OCI-LY1 (cell line): ENCODE data around the gene NTPCR.

ENCODE experiments used
- H2AFZ ChIP-seq: fragments of 200-600 bp; sonication (generic), shearing (Covaris generic); 2 replicates; pipeline ENCODE4 v1.6.0; 2014; ENCODE audit warnings: antibody characterized with exemption, mild to moderate bottlenecking, low read length
- H3F3A ChIP-seq: fragments of 200-600 bp; sonication (generic), shearing (Covaris generic); 2 replicates; pipeline ENCODE4 v1.6.0; 2014; ENCODE audit warnings: mild to moderate bottlenecking, antibody characterized with exemption, low read length, moderate library complexity; ENCODE audit not compliant: insufficient read depth
- H3K27ac ChIP-seq: fragments of 200-600 bp; sonication (generic); 2 replicates; pipeline ENCODE4 v1.5.1; 2014; ENCODE audit warnings: low read length, mixed run types, mild to moderate bottlenecking, low read depth; ENCODE audit not compliant: poor library complexity, severe bottlenecking
- H3K27me3 ChIP-seq: fragments of 200-600 bp; sonication (generic); 2 replicates; pipeline ENCODE4 v1.6.0; 2014; ENCODE audit warnings: antibody characterized with exemption, mild to moderate bottlenecking, low read length, moderate library complexity; ENCODE audit not compliant: insufficient read depth
- H3K36me3 ChIP-seq: fragments of 200-600 bp; sonication (generic); 2 replicates; pipeline ENCODE4 v1.6.1; 2014; ENCODE audit warnings: mild to moderate bottlenecking, antibody characterized with exemption, low read length, moderate library complexity, mixed read lengths; ENCODE audit not compliant: insufficient read depth
- H3K4me1 ChIP-seq: fragments of 200-600 bp; sonication (generic); 2 replicates; pipeline ENCODE4 v1.5.1; 2014; ENCODE audit warnings: mild to moderate bottlenecking, low read length, moderate library complexity; ENCODE audit not compliant: insufficient read depth, severe bottlenecking
- H3K4me2 ChIP-seq: fragments of 200-600 bp; sonication (generic), shearing (Covaris generic); 2 replicates; pipeline ENCODE4 v1.6.1; 2014; ENCODE audit warnings: low read length
- H3K4me3 ChIP-seq: fragments of 200-600 bp; sonication (generic); 2 replicates; pipeline ENCODE4 v1.5.1; 2014; ENCODE audit warnings: low read length, low read depth, mild to moderate bottlenecking, mixed read lengths; ENCODE audit not compliant: poor library complexity, severe bottlenecking
- H3K79me2 ChIP-seq: fragments of 200-600 bp; shearing (Covaris generic); 2 replicates; pipeline ENCODE4 v1.6.1; 2016; ENCODE audit warnings: mixed run types, low read length, mixed read lengths; ENCODE audit not compliant: insufficient read depth
- H3K9ac ChIP-seq: fragments of 200-600 bp; sonication (generic), shearing (Covaris generic); 2 replicates; pipeline ENCODE4 v1.6.1; 2014; ENCODE audit warnings: mild to moderate bottlenecking, low read length, mixed read lengths
- H3K9me2 ChIP-seq: fragments of 200-600 bp; sonication (generic), shearing (Covaris generic); 2 replicates; pipeline ENCODE4 v1.6.1; 2014; ENCODE audit warnings: low read depth, mild to moderate bottlenecking, low read length, mixed read lengths
- H3K9me3 ChIP-seq: fragments of 200-600 bp; shearing (Covaris generic); 2 replicates; pipeline ENCODE4 v1.6.1; 2014; ENCODE audit warnings: low read length, mixed read lengths
- H4K20me1 ChIP-seq: fragments of 200-600 bp; sonication (generic), shearing (Covaris generic); 2 replicates; pipeline ENCODE4 v1.6.0; 2016; ENCODE audit warnings: mild to moderate bottlenecking, low read length; ENCODE audit not compliant: insufficient read depth
- CTCF ChIP-seq: fragments of 200-600 bp; sonication (generic), shearing (Covaris generic); IDR thresholded peaks from 2 replicates; pipeline ENCODE4 v1.5.1; 2017; ENCODE audit warnings: mild to moderate bottlenecking, antibody characterized with exemption, low read length, moderate library complexity, mixed read lengths
- EZH2 ChIP-seq: fragments of 200-600 bp; sonication (generic), shearing (Covaris generic); IDR thresholded peaks from 2 replicates; pipeline ENCODE4 v1.8.0; 2017; ENCODE audit warnings: borderline replicate concordance, mixed run types, mild to moderate bottlenecking, antibody characterized with exemption, low read length, moderate library complexity, mixed read lengths

NTPCR gene

GRCh38 chr1:232905331-232906034 lies 44.9 kb upstream of the NTPCR start:
- Histone ChIP-seq H3K4me2 (no peak overlapping the region), H4K20me1 (no peaks in the 10 kb centered on the region), H3K9me2 (no peaks in the 10 kb centered on the region), H3K79me2 (no peaks in the 10 kb centered on the region), H3K36me3 (no peaks in the 10 kb centered on the region), H3K27me3 (peaks cover 3% of the 10 kb centered on the region; the same call in 1 of the 2 replicates), H3K4me1 (no peaks in the 10 kb centered on the region), H3K9ac (no peak overlapping the region), H3K9me3 (no peaks in the 10 kb centered on the region), H2AFZ (no peak overlapping the region), H3F3A (no peaks in the 10 kb centered on the region), H3K4me3 (no peak overlapping the region), H3K27ac (no peak overlapping the region)
- TF ChIP-seq EZH2 (no peak), CTCF (no peak)

- no peaks in the 10 kb centered on the region for H3K4me1 ChIP-seq
- H3F3A ChIP-seq, result no peaks in the 10 kb centered on the region
- no peak overlapping the region for H3K4me3 ChIP-seq
- no peak for TF ChIP-seq EZH2
- no peak for TF ChIP-seq CTCF
- H3K9ac ChIP-seq, result no peak overlapping the region
- peaks cover 3% of the 10 kb centered on the region; the same call in 1 of the 2 replicates for H3K27me3 ChIP-seq
- no peaks in the 10 kb centered on the region for H3K9me3 ChIP-seq
- H2AFZ ChIP-seq, result no peak overlapping the region
- no peaks in the 10 kb centered on the region for H3K36me3 ChIP-seq
- H3K27ac ChIP-seq, result no peak overlapping the region
- H3K4me2 ChIP-seq, result no peak overlapping the region
- no peaks in the 10 kb centered on the region for H3K79me2 ChIP-seq
- no peaks in the 10 kb centered on the region for H3K9me2 ChIP-seq
- H4K20me1 ChIP-seq, result no peaks in the 10 kb centered on the region
These were observed 44.0 kb upstream of the NTPCR start for GRCh38 chr1:232906441-232906840.

- Histone ChIP-seq H3K4me3 (no peak overlapping the region), H3F3A (no peaks in the 10 kb centered on the region), H3K27ac (no peak overlapping the region), H3K9me2 (no peaks in the 10 kb centered on the region), H3K9ac (no peak overlapping the region), H3K36me3 (no peaks in the 10 kb centered on the region), H3K4me1 (no peaks in the 10 kb centered on the region), H2AFZ (no peak overlapping the region), H3K27me3 (peaks cover 3% of the 10 kb centered on the region; the same call in 1 of the 2 replicates), H3K9me3 (no peaks in the 10 kb centered on the region), H3K4me2 (no peak overlapping the region), H4K20me1 (no peaks in the 10 kb centered on the region), H3K79me2 (no peaks in the 10 kb centered on the region)
- TF ChIP-seq EZH2 (no peak), CTCF (no peak)
These were observed 41.6 kb upstream of the NTPCR start for GRCh38 chr1:232908831-232909230.
